K562 (cell line): Measurements from ENCODE around the gene PPIF. TPM values are rescaled to one million over a fixed set of nuclear protein-coding genes. Genes with fewer than 3 reads are reported as not detected.

ENCODE experiments used
- HDGF ChIP-seq: fragments of 450-650 bp; IDR thresholded peaks from 2 replicates; pipeline ENCODE4 v1.6.1; 2016
- KAT8 ChIP-seq: fragments of 450-650 bp; IDR thresholded peaks from 2 replicates; pipeline ENCODE4 v1.6.1; 2016; ENCODE audit warnings: low read depth, mild to moderate bottlenecking
- RAD21 ChIP-seq, 2 experiments: fragments of 250-450 bp in 1 of 2; fragments of 450-650 bp in 1 of 2; sonication (Bioruptor Pico) in 1 of 2; formaldehyde crosslinking in 1 of 2; IDR thresholded peaks in 1 of 2; conservative IDR thresholded peaks in 1 of 2; 2 replicates each; pipeline versions ENCODE4 v1.4.0 to v1.8.0; 2020 to 2022; ENCODE audit warnings: mild to moderate bottlenecking in 2 of 2, moderate library complexity in 1 of 2
- RHOXF2B ChIP-seq: fragments of 250-450 bp; sonication (Bioruptor Pico); conservative IDR thresholded peaks from 2 replicates; pipeline ENCODE4 v1.5.1; 2021
- SREBF1 ChIP-seq: fragments of 150-350 bp; IDR thresholded peaks from 2 replicates; pipeline ENCODE4 v1.6.1; 2014; ENCODE audit warnings: antibody characterized with exemption, low read depth, low read length, borderline replicate concordance
- TCF3 ChIP-seq: sonication (generic); formaldehyde crosslinking; IDR thresholded peaks from 2 replicates; pipeline ENCODE4 v1.4.0; 2020; ENCODE audit warnings: mild to moderate bottlenecking, missing genetic modification reagents
- U2AF2 ChIP-seq: fragments of 200-400 bp; formaldehyde crosslinking; optimal IDR thresholded peaks from 2 replicates; pipeline ENCODE3; 2017; ENCODE audit warnings: low read depth, mild to moderate bottlenecking, low read length
- ZBTB40 ChIP-seq, 2 experiments: fragments of 450-650 bp in 1 of 2; sonication (generic) in 1 of 2; formaldehyde crosslinking in 1 of 2; IDR thresholded peaks; 2 replicates each; pipeline versions ENCODE4 v1.7.1 to v1.9.0; 2016 to 2022; ENCODE audit warnings: inconsistent platforms in 1 of 2, mild to moderate bottlenecking in 1 of 2, missing genetic modification reagents in 1 of 2
- ZNF318 ChIP-seq, 2 experiments: fragments of 450-650 bp; IDR thresholded peaks; 2 replicates each; pipeline ENCODE4 v1.6.1; 2016; ENCODE audit warnings: mild to moderate bottlenecking in 2 of 2, borderline replicate concordance in 1 of 2, low read depth in 1 of 2, moderate library complexity in 1 of 2
- ZNF780A ChIP-seq: fragments of 250-450 bp; sonication (Bioruptor Pico); IDR thresholded peaks from 2 replicates; pipeline ENCODE4 v1.5.0; 2021; ENCODE audit warnings: mild to moderate bottlenecking
- polyA plus RNA-seq, 8 experiments: library from polyadenylated mRNA; depleted of rRNA in 4 of 8; stranded (reverse) in 5 of 8; unstranded in 3 of 8; fragments of >200 nt; fragmentation: Nextera tagmentation in 2 of 8; fragmentation: Illumina TruSeq in 1 of 8; extraction: Ambion mirVana in 2 of 8; extraction: Trizol in 1 of 8; gene quantifications; 2 replicates each; pipeline versions ENCODE4 v1.2.1 to v1.2.3, GENCODE V29; 2011 to 2014; ENCODE audit warnings: inconsistent platforms in 1 of 8, missing spikeins in 1 of 8
- total RNA-seq, 7 experiments: library from RNA; depleted of rRNA in 6 of 7; stranded (reverse); fragments of >200 nt in 6 of 7; fragmentation: Illumina TruSeq in 2 of 7; extraction: Trizol in 2 of 7; gene quantifications; 2 replicates each; pipeline versions ENCODE4 v1.2.1 to v1.2.3, GENCODE V29; 2011 to 2021; ENCODE audit warnings: low replicate concordance in 1 of 7

The PPIF gene
- total and polyA plus RNA-seq, 9 of the 15 experiments (the other 6 are each of a cell fraction or from before 2014, with no cell fraction given) = 40.9 to 287 (median 117) TPM

- TF ChIP-seq ZNF318 (IDR thresholded peaks at IDR 0.05; ENCODE audit: borderline replicate concordance in 1 of 2, low read depth in 1 of 2) (no peak), HDGF (no peak), ZBTB40 (IDR thresholded peaks at IDR 0.05) (no peak), ZBTB40 (CRISPR knock-in tag; IDR thresholded peaks at IDR 0.05) (no peak), RAD21 (CRISPR knock-in tag; conservative IDR thresholded peaks at IDR 0.05 in 1 of 2, IDR thresholded peaks at IDR 0.05 in 1 of 2) (peak; percentile 68 to 79), SREBF1 (no peak), TCF3 (CRISPR knock-in tag) (peak; percentile 26; the same call in 1 of the 2 replicates), RHOXF2B (CRISPR knock-in tag) (no peak), KAT8 (no peak), U2AF2 (no peak), ZNF780A (CRISPR knock-in tag) (no peak)
Observed at GRCh38 chr10:79347226-79347893, at the start of gene PPIF (continued).
